Upper lobe of left lung (tissue), 6 donors: ENCODE results near the gene LYST. TPM values are rescaled to one million over a fixed set of nuclear protein-coding genes. Genes with fewer than 3 reads are reported as not detected.
A peak's percentile ranks its signal among the peaks of the same experiment; 100 is the strongest.

ENCODE experiments used
- ATAC-seq, 2 donors: fragments of 200-7000 bp; cut with Tn5 transposase; one replicate each; pipeline ENCODE4 v1.9.1; 2022; ENCODE audit warnings: mild to moderate bottlenecking in 2 of 2, moderate library complexity in 2 of 2; ENCODE audit not compliant: low FRiP score in 2 of 2
- DNase-seq, 2 donors: peaks; one replicate each; pipeline ENCODE4 v3.0.0-alpha.2; 2019 to 2020
- H3K27ac ChIP-seq, 4 donors: fragments of 200-600 bp; sonication (generic); one replicate each; pipeline ENCODE4 v1.5.1; 2016 to 2019
- H3K27me3 ChIP-seq, 4 donors: fragments of 200-600 bp; sonication (generic); one replicate each; pipeline ENCODE4 v1.5.1; 2017 to 2019
- H3K36me3 ChIP-seq, 4 donors: fragments of 200-600 bp; sonication (generic); one replicate each; pipeline ENCODE4 v1.5.1; 2016 to 2019
- H3K4me1 ChIP-seq, 4 donors: fragments of 200-600 bp; sonication (generic); one replicate each; pipeline ENCODE4 v1.5.1; 2018 to 2019
- H3K4me3 ChIP-seq, 4 donors: fragments of 200-600 bp; sonication (generic); one replicate each; pipeline ENCODE4 v1.5.1; 2017 to 2019; ENCODE audit warnings: mild to moderate bottlenecking in 2 of 4, moderate library complexity in 1 of 4
- H3K9me3 ChIP-seq, 4 donors: fragments of 200-600 bp; sonication (generic); one replicate each; pipeline ENCODE4 v1.5.1; 2018 to 2019
- EP300 ChIP-seq, 4 donors: sonication (generic); formaldehyde crosslinking; IDR thresholded peaks; one replicate each; pipeline ENCODE4 v1.5.1; 2017; ENCODE audit warnings: antibody characterized with exemption in 4 of 4, control low read depth in 2 of 4
- POLR2A ChIP-seq, 4 donors: fragments of 450-650 bp; IDR thresholded peaks; one replicate each; pipeline ENCODE4 v1.5.1; 2016 to 2017; ENCODE audit warnings: antibody characterized with exemption in 4 of 4, mild to moderate bottlenecking in 2 of 4
- POLR2AphosphoS5 ChIP-seq, 2 donors: sonication (generic); formaldehyde crosslinking; IDR thresholded peaks; one replicate each; pipeline ENCODE4 v1.5.1; 2017; ENCODE audit warnings: antibody characterized with exemption in 2 of 2
- WGBS, 2 donors: methylation state at CpG; one replicate each; pipeline ENCODE4 v1.1.5; 2017 to 2018; 5-methylcytosine and 5-hydroxymethylcytosine counted together
- total RNA-seq, 6 donors: library from RNA; depleted of rRNA in 4 of 6; stranded (reverse); fragments of >200 nt in 4 of 6; gene quantifications; one replicate each; pipeline versions ENCODE4 v1.1.0 to v1.2.1, GENCODE V29; 2016 to 2021
- TF ChIP-seq, protein P1 (sequence below), 6 experiments: fragments of 450-650 bp in 4 of 6; fragments of 200-600 bp in 2 of 6; sonication (generic) in 2 of 6; IDR thresholded peaks; one replicate each; pipeline ENCODE4 v1.5.1; 2016 to 2019; ENCODE audit warnings: antibody characterized with exemption in 6 of 6
- donor health status: DM: no; HTN: no; CAD: no; lungs with moderate emphysema.
- donor health status: DM: no; HTN: yes; CAD: no; lungs with severe emphysema.

Gene LYST
- total RNA-seq, 6 donors from 2014 or later: 34.0 to 87.0 (median 54.0) TPM

- Histone ChIP-seq H3K4me1 (peaks cover 22 to 32% (median 25%) of the 10 kb centered on the region in 4 donors), H3K27me3 (peaks cover 0 to 43% (median 18%) of the 10 kb centered on the region in 4 donors), H3K27ac (no peak overlapping the region), H3K9me3 (no peaks in the 10 kb centered on the region), H3K36me3 (no peaks in the 10 kb centered on the region), H3K4me3 (no peak overlapping the region)
- WGBS, 2 donors: 33 to 34% methylated on average over 9 to 10 of the region's 10 CpGs
- ATAC-seq: no peak
- DNase-seq: no peak
- TF ChIP-seq EP300 (IDR thresholded peaks at IDR 0.05) (no peak), POLR2AphosphoS5 (IDR thresholded peaks at IDR 0.05) (no peak), POLR2A (IDR thresholded peaks at IDR 0.05) (no peak)
- TF ChIP-seq, protein P1, sequence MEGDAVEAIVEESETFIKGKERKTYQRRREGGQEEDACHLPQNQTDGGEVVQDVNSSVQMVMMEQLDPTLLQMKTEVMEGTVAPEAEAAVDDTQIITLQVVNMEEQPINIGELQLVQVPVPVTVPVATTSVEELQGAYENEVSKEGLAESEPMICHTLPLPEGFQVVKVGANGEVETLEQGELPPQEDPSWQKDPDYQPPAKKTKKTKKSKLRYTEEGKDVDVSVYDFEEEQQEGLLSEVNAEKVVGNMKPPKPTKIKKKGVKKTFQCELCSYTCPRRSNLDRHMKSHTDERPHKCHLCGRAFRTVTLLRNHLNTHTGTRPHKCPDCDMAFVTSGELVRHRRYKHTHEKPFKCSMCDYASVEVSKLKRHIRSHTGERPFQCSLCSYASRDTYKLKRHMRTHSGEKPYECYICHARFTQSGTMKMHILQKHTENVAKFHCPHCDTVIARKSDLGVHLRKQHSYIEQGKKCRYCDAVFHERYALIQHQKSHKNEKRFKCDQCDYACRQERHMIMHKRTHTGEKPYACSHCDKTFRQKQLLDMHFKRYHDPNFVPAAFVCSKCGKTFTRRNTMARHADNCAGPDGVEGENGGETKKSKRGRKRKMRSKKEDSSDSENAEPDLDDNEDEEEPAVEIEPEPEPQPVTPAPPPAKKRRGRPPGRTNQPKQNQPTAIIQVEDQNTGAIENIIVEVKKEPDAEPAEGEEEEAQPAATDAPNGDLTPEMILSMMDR (IDR thresholded peaks at IDR 0.05): no peak
Measured at GRCh38 chr1:235651170-235651806, 215.4 kb downstream of the LYST start.

GRCh38 chr1:235650341-235651169 is 216.2 kb downstream of the LYST start:
- peak in 1 of 2 donors; percentile 34 for ATAC-seq
- WGBS, 2 donors: 6 to 11% methylated on average over 20 to 28 of the region's 71 CpGs
- DNase-seq: peak in 1 of 2 donors; percentile 86

GRCh38 chr1:235649368-235650163 is 217.1 kb downstream of the LYST start, which contains the start of gene GNG4:
Gene GNG4, minus strand, starts transcription at chr1:235649784. Its CDS starts 65,946 bp downstream, at chr1:235583838.
- DNase-seq: peak in 1 of 2 donors; percentile 86
- no peak within 1 kb of the TSS for H3K27ac ChIP-seq
- ATAC-seq: peak in 1 of 2 donors; percentile 26

More at GRCh38 chr1:235650341-235651169, 216.2 kb downstream of the LYST start:
- peaks cover 0 to 43% (median 18%) of the 10 kb centered on the region in 4 donors for H3K27me3 ChIP-seq
- no peak overlapping the region for H3K27ac ChIP-seq
- no peaks in the 10 kb centered on the region for H3K36me3 ChIP-seq
- H3K4me1 ChIP-seq: peaks cover 22 to 32% (median 25%) of the 10 kb centered on the region in 4 donors
- no peaks in the 10 kb centered on the region for H3K9me3 ChIP-seq
- TF ChIP-seq POLR2A (IDR thresholded peaks at IDR 0.05) (no peak), POLR2AphosphoS5 (IDR thresholded peaks at IDR 0.05) (no peak), EP300 (IDR thresholded peaks at IDR 0.05) (no peak)
- TF ChIP-seq, protein P1 (IDR thresholded peaks at IDR 0.05): no peak
- peak overlapping the region in 3 of 4 donors; percentile 51 to 59 (median 55) for H3K4me3 ChIP-seq

GRCh38 chr1:235648954-235649367 is 217.7 kb downstream of the LYST start:
- DNase-seq: peak; percentile 58 to 90
- H3K27ac ChIP-seq: no peak overlapping the region

More at GRCh38 chr1:235649368-235650163, 217.1 kb downstream of the LYST start, which contains the start of gene GNG4:
- H3K36me3 ChIP-seq: no peaks in the 10 kb centered on the region
- peaks cover 22 to 32% (median 25%) of the 10 kb centered on the region in 4 donors for H3K4me1 ChIP-seq
- TF ChIP-seq POLR2A (IDR thresholded peaks at IDR 0.05): no peak
- no peak for TF ChIP-seq EP300 (IDR thresholded peaks at IDR 0.05)
- TF ChIP-seq POLR2AphosphoS5 (IDR thresholded peaks at IDR 0.05): no peak
- TF ChIP-seq, protein P1 (IDR thresholded peaks at IDR 0.05): no peak
- WGBS, 2 donors: 6% methylated on average over 12 of the region's 111 CpGs; no CpG with 5 or more reads in 1 of the 2 donors
- peaks cover 0 to 43% (median 18%) of the 10 kb centered on the region in 4 donors for H3K27me3 ChIP-seq
- no peaks in the 10 kb centered on the region for H3K9me3 ChIP-seq
- H3K4me3 ChIP-seq: peak within 1 kb of the TSS in 3 of 4 donors; percentile 51 to 59 (median 55)

More at GRCh38 chr1:235648954-235649367, 217.7 kb downstream of the LYST start:
- H3K36me3 ChIP-seq: no peaks in the 10 kb centered on the region
- no peaks in the 10 kb centered on the region for H3K9me3 ChIP-seq
- peak overlapping the region in 3 of 4 donors; percentile 51 to 59 (median 55) for H3K4me3 ChIP-seq
- peaks cover 0 to 43% (median 18%) of the 10 kb centered on the region in 4 donors for H3K27me3 ChIP-seq
- 1 to 2% methylated on average over 15 to 27 of the region's 30 CpGs for WGBS, 2 donors
- ATAC-seq: peak; percentile 76 to 79
- TF ChIP-seq POLR2A (IDR thresholded peaks at IDR 0.05): no peak
- TF ChIP-seq POLR2AphosphoS5 (IDR thresholded peaks at IDR 0.05): no peak
- TF ChIP-seq, protein P1 (IDR thresholded peaks at IDR 0.05): no peak
- no peak for TF ChIP-seq EP300 (IDR thresholded peaks at IDR 0.05)
- H3K4me1 ChIP-seq: peaks cover 22 to 32% (median 25%) of the 10 kb centered on the region in 4 donors
